ENCODE data around the gene EIF4ENIF1.
"Not testable (repeated sequence)": the region's sequence is repeated elsewhere in the genome, so short reads cannot be mapped to it uniquely, and the experiment has no call there.

EIF4ENIF1 gene

GRCh38 chr22:31442768-31443489, 46.7 kb downstream of the EIF4ENIF1 start:
- DNase-seq (ENCODE audit: low read depth): no peak

- DNase-seq (ENCODE audit: low read depth): no peak
Observed at GRCh38 chr22:31441652-31442051, 48.0 kb downstream of the EIF4ENIF1 start.

GRCh38 chr22:31440681-31441080, 49.0 kb downstream of the EIF4ENIF1 start:
- DNase-seq (ENCODE audit: low read depth): no peak

- no peak for DNase-seq (ENCODE audit: low read depth)
Observed at GRCh38 chr22:31439808-31440207, 49.8 kb downstream of the EIF4ENIF1 start.

- no peak for DNase-seq (ENCODE audit: low read depth)
Observed at GRCh38 chr22:31436132-31436531, 53.5 kb downstream of the EIF4ENIF1 start.

GRCh38 chr22:31431950-31432349, 57.7 kb downstream of the EIF4ENIF1 start:
- DNase-seq (ENCODE audit: low read depth): no peak

- DNase-seq (ENCODE audit: low read depth): peak; percentile 15
Observed at GRCh38 chr22:31425331-31426050, 64.2 kb downstream of the EIF4ENIF1 start.

GRCh38 chr22:31402350-31402749, 87.3 kb downstream of the EIF4ENIF1 start:
- DNase-seq (ENCODE audit: low read depth): not testable (repeated sequence)

- DNase-seq (ENCODE audit: low read depth): peak; percentile 29
Observed at GRCh38 chr22:31400023-31400397, 89.6 kb downstream of the EIF4ENIF1 start.

GRCh38 chr22:31399211-31400022, 90.2 kb downstream of the EIF4ENIF1 start, which contains the start of gene DRG1:
TSS of gene DRG1 (plus strand) at chr22:31399604. CDS start at chr22:31399684, 80 bp downstream.
- peak; percentile 94 for DNase-seq (ENCODE audit: low read depth)

- peak; percentile 14 for DNase-seq (ENCODE audit: low read depth)
Observed at GRCh38 chr22:31398231-31398630, 91.4 kb downstream of the EIF4ENIF1 start.

GRCh38 chr22:31394326-31394725, 95.3 kb downstream of the EIF4ENIF1 start:
- DNase-seq (ENCODE audit: low read depth): no peak

GRCh38 chr22:31393893-31394292, 95.7 kb downstream of the EIF4ENIF1 start:
- no peak for DNase-seq (ENCODE audit: low read depth)

All from iris pigment epithelial cell (primary cell).